Chondrocyte (in vitro differentiated cells): ENCODE measurements around the gene LRIG3. TPM values are rescaled to one million over a fixed set of nuclear protein-coding genes. Genes with fewer than 3 reads are reported as not detected.
A peak's percentile ranks its signal among the peaks of the same experiment; 100 is the strongest.

Experiments
- DNase-seq: peaks from one replicate; pipeline ENCODE4 v3.0.0; 2021; ENCODE audit warnings: mixed read lengths, low spot score
- H3K27ac Mint-ChIP-seq: one replicate; pipeline ENCODE4 v1.8.0; 2021; ENCODE audit warnings: mild to moderate bottlenecking, moderate library complexity, mixed read lengths; ENCODE audit not compliant: unreplicated experiment
- H3K27me3 Mint-ChIP-seq: 2 replicates; pipeline ENCODE4 v1.8.0; 2021; ENCODE audit warnings: low read depth, mixed read lengths
- H3K36me3 Mint-ChIP-seq: 2 replicates; pipeline ENCODE4 v1.8.0; 2021; ENCODE audit warnings: low read depth, mixed read lengths
- H3K4me1 Mint-ChIP-seq: 2 replicates; pipeline ENCODE4 v1.8.0; 2021; ENCODE audit warnings: low read depth, mild to moderate bottlenecking, mixed read lengths
- H3K4me3 Mint-ChIP-seq: one replicate; pipeline ENCODE4 v1.8.0; 2021; ENCODE audit warnings: mild to moderate bottlenecking, moderate library complexity, mixed read lengths; ENCODE audit not compliant: unreplicated experiment
- H3K9me3 Mint-ChIP-seq: 2 replicates; pipeline ENCODE4 v1.8.0; 2021; ENCODE audit warnings: low read depth, mixed read lengths
- total RNA-seq: library from RNA; stranded (reverse); gene quantifications from 3 replicates; pipeline ENCODE4 v1.2.1, GENCODE V29; 2021
- TF ChIP-seq, protein P1 (sequence below): fragments of 200-600 bp; sonication (generic); IDR thresholded peaks from 2 replicates; pipeline ENCODE4 v1.5.0; 2021; ENCODE audit warnings: antibody characterized with exemption, mild to moderate bottlenecking, moderate library complexity

Gene LRIG3
- total RNA-seq, 1 donor from 2014 or later: 85.8 TPM

DNA sequence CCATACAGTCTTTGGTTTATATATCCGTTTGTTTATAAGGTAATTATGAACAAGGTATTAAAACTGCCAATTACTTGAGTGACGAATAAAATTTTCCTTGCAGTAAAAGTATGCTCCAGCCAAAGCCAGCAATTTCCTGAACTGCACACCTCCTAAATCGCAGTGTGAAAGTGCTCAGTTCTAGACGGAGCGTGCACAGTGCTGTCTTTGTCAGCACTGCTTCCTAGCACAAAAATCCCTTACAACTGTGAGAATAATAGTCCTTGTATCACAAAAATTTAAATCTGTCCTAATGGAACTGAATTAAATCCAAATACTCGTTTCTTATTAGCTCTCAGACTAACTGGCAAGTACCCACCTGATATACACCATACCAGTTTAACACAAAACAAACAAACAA, 26.3 kb downstream of the LRIG3 start:
- peaks cover 34% of the 10 kb centered on the region for H3K36me3 Mint-ChIP-seq

DNA sequence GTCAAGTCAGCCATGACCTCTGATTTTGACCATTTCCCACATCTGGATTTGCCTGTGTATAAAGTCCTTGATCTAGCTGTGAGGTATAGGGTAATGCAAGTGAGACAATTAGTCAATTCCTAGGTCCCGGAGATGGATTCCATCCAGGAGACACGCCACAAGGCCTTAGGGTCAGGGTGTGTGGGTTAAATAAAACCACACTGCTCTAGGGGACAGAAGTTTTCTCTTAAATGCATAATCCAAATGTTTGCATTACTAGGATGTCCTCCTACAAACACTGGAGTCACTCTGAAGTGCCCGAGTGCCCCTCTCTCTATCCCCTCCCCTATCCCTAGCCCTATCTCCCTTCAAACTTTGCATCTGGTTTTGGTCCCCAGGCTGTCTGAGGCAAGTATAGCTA, 26.8 kb downstream of the LRIG3 start:
- Mint-ChIP-seq H3K27ac (peak overlapping the region; percentile 87), H3K27me3 (no peaks in the 10 kb centered on the region), H3K9me3 (no peaks in the 10 kb centered on the region), H3K36me3 (peaks cover 36% of the 10 kb centered on the region), H3K4me1 (peaks cover 86% of the 10 kb centered on the region), H3K4me3 (no peak overlapping the region)
- TF ChIP-seq, protein P1, sequence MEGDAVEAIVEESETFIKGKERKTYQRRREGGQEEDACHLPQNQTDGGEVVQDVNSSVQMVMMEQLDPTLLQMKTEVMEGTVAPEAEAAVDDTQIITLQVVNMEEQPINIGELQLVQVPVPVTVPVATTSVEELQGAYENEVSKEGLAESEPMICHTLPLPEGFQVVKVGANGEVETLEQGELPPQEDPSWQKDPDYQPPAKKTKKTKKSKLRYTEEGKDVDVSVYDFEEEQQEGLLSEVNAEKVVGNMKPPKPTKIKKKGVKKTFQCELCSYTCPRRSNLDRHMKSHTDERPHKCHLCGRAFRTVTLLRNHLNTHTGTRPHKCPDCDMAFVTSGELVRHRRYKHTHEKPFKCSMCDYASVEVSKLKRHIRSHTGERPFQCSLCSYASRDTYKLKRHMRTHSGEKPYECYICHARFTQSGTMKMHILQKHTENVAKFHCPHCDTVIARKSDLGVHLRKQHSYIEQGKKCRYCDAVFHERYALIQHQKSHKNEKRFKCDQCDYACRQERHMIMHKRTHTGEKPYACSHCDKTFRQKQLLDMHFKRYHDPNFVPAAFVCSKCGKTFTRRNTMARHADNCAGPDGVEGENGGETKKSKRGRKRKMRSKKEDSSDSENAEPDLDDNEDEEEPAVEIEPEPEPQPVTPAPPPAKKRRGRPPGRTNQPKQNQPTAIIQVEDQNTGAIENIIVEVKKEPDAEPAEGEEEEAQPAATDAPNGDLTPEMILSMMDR: no peak
- DNase-seq: no peak

More for the DNA sequence above, 26.3 kb downstream of the LRIG3 start:
- Mint-ChIP-seq H3K27me3 (no peaks in the 10 kb centered on the region), H3K4me1 (peaks cover 82% of the 10 kb centered on the region), H3K9me3 (no peaks in the 10 kb centered on the region), H3K27ac (peak overlapping the region; percentile 49), H3K4me3 (no peak overlapping the region)
- DNase-seq: no peak
- TF ChIP-seq, protein P1: no peak

DNA sequence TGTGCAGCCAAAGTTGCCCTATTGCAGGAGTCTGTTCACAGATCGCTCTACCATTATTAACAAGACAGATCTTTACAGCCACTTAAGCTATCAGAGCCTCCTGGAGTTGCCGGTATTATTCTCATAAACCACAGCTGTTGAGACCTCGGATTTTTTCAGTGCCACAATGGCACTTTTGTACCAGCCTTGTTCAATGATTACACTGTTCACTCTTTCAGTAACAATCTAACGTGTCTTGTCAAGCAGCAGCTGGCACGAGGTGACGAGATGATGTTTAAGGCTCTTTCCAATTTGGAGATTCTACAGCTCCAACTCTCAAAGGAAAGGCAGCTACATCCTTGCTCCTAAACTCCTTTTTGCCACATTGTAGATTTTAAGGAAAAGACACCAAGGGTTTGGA, 30.7 kb downstream of the LRIG3 start:
- H3K27me3 Mint-ChIP-seq: no peaks in the 10 kb centered on the region
- no peak overlapping the region for H3K4me3 Mint-ChIP-seq
- peaks cover 80% of the 10 kb centered on the region for H3K4me1 Mint-ChIP-seq
- H3K9me3 Mint-ChIP-seq: no peaks in the 10 kb centered on the region
- H3K27ac Mint-ChIP-seq: no peak overlapping the region
- TF ChIP-seq, protein P1: no peak
- no peak for DNase-seq
- H3K36me3 Mint-ChIP-seq: peaks cover 45% of the 10 kb centered on the region

DNA sequence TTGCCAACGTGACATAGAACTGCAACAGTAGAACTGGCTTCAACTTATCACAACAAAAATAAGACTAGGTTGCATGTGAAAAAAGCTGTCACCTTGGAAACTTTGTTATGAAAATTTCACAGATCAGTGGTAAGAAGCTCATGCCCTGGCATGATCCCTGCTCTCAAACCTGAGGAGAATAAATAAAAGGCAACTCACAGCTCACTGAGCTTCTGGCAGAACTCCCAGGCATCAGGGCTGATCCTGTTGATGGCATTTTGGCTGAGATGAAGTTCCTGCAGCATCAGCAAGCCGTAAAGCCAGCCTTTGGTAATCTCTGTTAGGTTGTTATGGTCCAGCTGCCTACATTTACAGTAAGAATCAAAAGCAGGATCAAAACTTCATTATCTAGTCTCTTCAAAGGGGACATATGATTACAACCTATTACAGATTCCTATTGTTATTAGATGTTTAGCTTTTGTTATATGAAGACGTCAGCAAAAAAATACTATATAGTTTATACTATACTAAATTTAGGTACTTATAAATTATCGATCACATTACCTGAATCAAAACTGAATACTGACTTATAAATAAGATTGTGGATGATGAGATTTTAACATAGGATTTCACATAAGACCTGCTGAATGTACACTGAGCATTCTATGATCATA, 32.0 kb downstream of the LRIG3 start:
- peaks cover 80% of the 10 kb centered on the region for H3K4me1 Mint-ChIP-seq
- peaks cover 54% of the 10 kb centered on the region for H3K36me3 Mint-ChIP-seq
- H3K4me3 Mint-ChIP-seq: no peak overlapping the region
- TF ChIP-seq, protein P1: no peak
- H3K27me3 Mint-ChIP-seq: no peaks in the 10 kb centered on the region
- H3K9me3 Mint-ChIP-seq: no peaks in the 10 kb centered on the region
- no peak for DNase-seq
- peak overlapping the region; percentile 67 for H3K27ac Mint-ChIP-seq

DNA sequence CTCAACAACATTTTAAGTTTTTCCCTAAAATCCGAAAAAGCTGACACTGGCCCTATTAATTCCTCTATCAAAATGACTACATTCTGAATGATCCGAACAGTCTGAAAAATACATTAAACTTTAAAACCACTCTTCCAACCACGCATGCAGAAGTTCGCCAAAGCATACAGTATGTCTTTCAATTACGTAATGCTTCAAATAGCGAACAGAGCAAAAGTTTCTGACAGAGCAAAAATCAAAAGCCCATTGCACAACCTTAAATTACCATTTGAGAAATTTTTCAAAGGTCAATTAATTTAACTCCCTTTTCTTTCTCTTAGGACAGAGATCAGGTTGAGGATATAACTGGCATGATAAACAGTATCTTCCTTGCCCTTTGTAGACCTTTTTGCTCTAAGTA, 33.2 kb downstream of the LRIG3 start:
- Mint-ChIP-seq H3K4me1 (peaks cover 80% of the 10 kb centered on the region), H3K27me3 (no peaks in the 10 kb centered on the region), H3K4me3 (no peak overlapping the region), H3K27ac (peak overlapping the region; percentile 74), H3K9me3 (no peaks in the 10 kb centered on the region), H3K36me3 (peaks cover 58% of the 10 kb centered on the region)
- TF ChIP-seq, protein P1: no peak
- no peak for DNase-seq
